SK-N-SH treated with all-trans-retinoic acid at 6 μM for 48 hours (cell line): ENCODE measurements around the gene DBI.

Experiments used
- ARNTL ChIP-seq: fragments of 450-650 bp; formaldehyde crosslinking; IDR thresholded peaks from 2 replicates; pipeline ENCODE4 v1.5.0; 2020; ENCODE audit warnings: low read depth, mild to moderate bottlenecking, moderate library complexity, borderline replicate concordance
- ESRRG ChIP-seq: fragments of 250-450 bp; sonication (Bioruptor Pico); IDR thresholded peaks from 2 replicates; pipeline ENCODE4 v1.6.1; 2021; ENCODE audit warnings: mild to moderate bottlenecking
- PPARA ChIP-seq: fragments of 250-450 bp; sonication (Bioruptor Pico); IDR thresholded peaks from 2 replicates; pipeline ENCODE4 v1.5.0; 2020; ENCODE audit warnings: mild to moderate bottlenecking, borderline replicate concordance
- SNAI2 ChIP-seq: fragments of 250-450 bp; sonication (Bioruptor Pico); IDR thresholded peaks from 2 replicates; pipeline ENCODE4 v1.5.0; 2020; ENCODE audit warnings: mild to moderate bottlenecking, moderate library complexity
- ZC3H10 ChIP-seq: fragments of 250-450 bp; sonication (Bioruptor Pico); IDR thresholded peaks from 2 replicates; pipeline ENCODE4 v1.5.1; 2021; ENCODE audit warnings: mild to moderate bottlenecking, moderate library complexity
- ZFP3 ChIP-seq: fragments of 250-450 bp; sonication (Bioruptor Pico); IDR thresholded peaks from 2 replicates; pipeline ENCODE4 v1.5.0; 2020; ENCODE audit warnings: mild to moderate bottlenecking, moderate library complexity
- TF ChIP-seq, protein P1 (sequence below): fragments of 250-450 bp; sonication (Bioruptor Pico); IDR thresholded peaks from 2 replicates; pipeline ENCODE4 v1.5.1; 2020; ENCODE audit warnings: low read depth, mild to moderate bottlenecking, moderate library complexity
- TF ChIP-seq, protein P2 (sequence below): fragments of 250-450 bp; sonication (Bioruptor Pico); IDR thresholded peaks from 2 replicates; pipeline ENCODE4 v1.8.0; 2020; ENCODE audit warnings: mild to moderate bottlenecking, moderate library complexity, borderline replicate concordance

DNA sequence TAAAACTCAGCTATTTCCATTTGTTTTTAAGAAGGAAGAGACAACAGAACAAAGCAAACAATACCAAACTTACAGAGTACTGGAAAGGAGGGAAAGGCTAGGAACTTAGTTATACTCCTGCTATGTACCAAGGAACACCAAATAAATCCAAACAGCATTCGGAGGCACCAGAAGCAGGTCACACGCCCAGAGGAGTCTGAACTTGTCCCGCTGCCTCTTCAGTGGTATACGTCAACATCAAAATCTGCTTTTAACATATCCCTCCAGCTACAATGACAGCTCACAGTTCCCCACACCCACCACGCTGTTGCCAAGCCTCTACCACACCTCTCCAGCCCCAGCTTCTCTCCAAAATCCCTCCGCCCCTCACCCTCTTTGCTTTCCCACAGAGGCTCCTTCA, 17.5 kb upstream of the DBI start:
- TF ChIP-seq ZC3H10 (no peak), SNAI2 (no peak), ZFP3 (CRISPR knock-in tag) (no peak), ARNTL (CRISPR knock-in tag) (no peak), PPARA (no peak), ESRRG (CRISPR knock-in tag) (no peak)
- TF ChIP-seq, protein P1, sequence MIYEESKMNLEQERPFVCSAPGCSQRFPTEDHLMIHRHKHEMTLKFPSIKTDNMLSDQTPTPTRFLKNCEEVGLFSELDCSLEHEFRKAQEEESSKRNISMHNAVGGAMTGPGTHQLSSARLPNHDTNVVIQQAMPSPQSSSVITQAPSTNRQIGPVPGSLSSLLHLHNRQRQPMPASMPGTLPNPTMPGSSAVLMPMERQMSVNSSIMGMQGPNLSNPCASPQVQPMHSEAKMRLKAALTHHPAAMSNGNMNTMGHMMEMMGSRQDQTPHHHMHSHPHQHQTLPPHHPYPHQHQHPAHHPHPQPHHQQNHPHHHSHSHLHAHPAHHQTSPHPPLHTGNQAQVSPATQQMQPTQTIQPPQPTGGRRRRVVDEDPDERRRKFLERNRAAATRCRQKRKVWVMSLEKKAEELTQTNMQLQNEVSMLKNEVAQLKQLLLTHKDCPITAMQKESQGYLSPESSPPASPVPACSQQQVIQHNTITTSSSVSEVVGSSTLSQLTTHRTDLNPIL (CRISPR knock-in tag) = no peak
- TF ChIP-seq, protein P2, sequence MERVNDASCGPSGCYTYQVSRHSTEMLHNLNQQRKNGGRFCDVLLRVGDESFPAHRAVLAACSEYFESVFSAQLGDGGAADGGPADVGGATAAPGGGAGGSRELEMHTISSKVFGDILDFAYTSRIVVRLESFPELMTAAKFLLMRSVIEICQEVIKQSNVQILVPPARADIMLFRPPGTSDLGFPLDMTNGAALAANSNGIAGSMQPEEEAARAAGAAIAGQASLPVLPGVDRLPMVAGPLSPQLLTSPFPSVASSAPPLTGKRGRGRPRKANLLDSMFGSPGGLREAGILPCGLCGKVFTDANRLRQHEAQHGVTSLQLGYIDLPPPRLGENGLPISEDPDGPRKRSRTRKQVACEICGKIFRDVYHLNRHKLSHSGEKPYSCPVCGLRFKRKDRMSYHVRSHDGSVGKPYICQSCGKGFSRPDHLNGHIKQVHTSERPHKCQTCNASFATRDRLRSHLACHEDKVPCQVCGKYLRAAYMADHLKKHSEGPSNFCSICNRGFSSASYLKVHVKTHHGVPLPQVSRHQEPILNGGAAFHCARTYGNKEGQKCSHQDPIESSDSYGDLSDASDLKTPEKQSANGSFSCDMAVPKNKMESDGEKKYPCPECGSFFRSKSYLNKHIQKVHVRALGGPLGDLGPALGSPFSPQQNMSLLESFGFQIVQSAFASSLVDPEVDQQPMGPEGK (CRISPR knock-in tag) = no peak
